Measurements from ENCODE around the gene CKAP2L.

CKAP2L gene

DNA sequence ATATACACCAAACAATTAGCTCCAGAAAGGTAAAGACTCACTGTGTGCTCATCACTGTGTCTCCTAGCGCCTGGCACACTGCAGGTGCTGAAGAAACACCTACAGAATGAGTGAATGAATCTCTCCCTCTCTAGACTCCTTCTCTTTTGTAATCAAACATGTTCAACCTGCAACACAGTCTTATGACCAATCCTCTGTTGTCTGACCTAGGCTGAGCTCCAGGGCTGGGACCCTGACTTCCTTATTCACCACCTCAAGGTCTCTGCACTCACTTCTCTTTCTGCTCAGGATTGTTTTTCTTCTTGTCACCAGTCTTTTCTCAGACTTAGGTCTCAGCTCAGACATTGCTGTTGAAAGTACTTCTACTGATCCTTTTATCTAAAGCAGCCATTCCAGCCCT lies 9.8 kb downstream of the CKAP2L start:
- TF ChIP-seq EGR1 (IDR thresholded peaks at IDR 0.05), result no peak
- no peak for TF ChIP-seq FOXM1 (IDR thresholded peaks at IDR 0.05; ENCODE audit: borderline replicate concordance, low read depth)
- no peak for TF ChIP-seq TCF12 (IDR thresholded peaks at IDR 0.05; ENCODE audit: low read depth)
- TF ChIP-seq YY1 (IDR thresholded peaks at IDR 0.05; ENCODE audit: low read depth), result no peak
- TF ChIP-seq CEBPB (IDR thresholded peaks at IDR 0.05), result no peak
- no peak for TF ChIP-seq EP300 (IDR thresholded peaks at IDR 0.05; ENCODE audit: borderline replicate concordance)
- TF ChIP-seq, protein P1, sequence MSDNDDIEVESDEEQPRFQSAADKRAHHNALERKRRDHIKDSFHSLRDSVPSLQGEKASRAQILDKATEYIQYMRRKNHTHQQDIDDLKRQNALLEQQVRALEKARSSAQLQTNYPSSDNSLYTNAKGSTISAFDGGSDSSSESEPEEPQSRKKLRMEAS (IDR thresholded peaks at IDR 0.05), result no peak
- TF ChIP-seq REST (IDR thresholded peaks at IDR 0.05; ENCODE audit: low read depth), result no peak
- TF ChIP-seq CREB1 (IDR thresholded peaks at IDR 0.05; ENCODE audit: low read depth), result no peak
- TF ChIP-seq ZBTB7A (IDR thresholded peaks at IDR 0.05; ENCODE audit: low read depth), result no peak

DNA sequence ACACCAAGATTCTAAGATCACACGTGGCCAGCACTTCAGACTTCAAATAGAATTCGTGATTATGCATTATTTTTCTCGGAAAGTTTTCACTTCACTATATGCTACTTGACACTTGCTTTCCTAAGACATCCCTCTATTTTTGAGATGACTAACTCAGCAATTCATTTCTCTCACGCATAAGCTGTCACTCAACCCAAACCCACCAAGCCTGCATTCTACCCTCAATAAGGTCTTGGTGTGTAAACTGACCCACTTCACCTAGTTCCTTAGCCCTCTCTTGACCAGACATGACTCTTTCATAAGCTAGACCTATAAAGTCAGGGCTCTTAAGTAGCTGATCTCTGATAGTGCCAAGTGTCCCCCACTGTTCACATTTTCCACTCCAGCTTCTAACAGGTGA lies 11.7 kb downstream of the CKAP2L start:
- no peak for TF ChIP-seq NFIC (IDR thresholded peaks at IDR 0.05)
- TF ChIP-seq, protein P1 (IDR thresholded peaks at IDR 0.05), result no peak
- TF ChIP-seq USF1 (IDR thresholded peaks at IDR 0.05), result no peak
- no peak for TF ChIP-seq RAD21 (IDR thresholded peaks at IDR 0.05; ENCODE audit: low read depth)
- no peak for TF ChIP-seq REST (IDR thresholded peaks at IDR 0.05; ENCODE audit: low read depth)
- no peak for TF ChIP-seq EP300 (IDR thresholded peaks at IDR 0.05; ENCODE audit: borderline replicate concordance)
- TF ChIP-seq TEAD4 (IDR thresholded peaks at IDR 0.05), result no peak
- TF ChIP-seq CREB1 (IDR thresholded peaks at IDR 0.05; ENCODE audit: low read depth), result no peak
- TF ChIP-seq CEBPB (IDR thresholded peaks at IDR 0.05), result no peak

- TF ChIP-seq YY1 (IDR thresholded peaks at IDR 0.05; ENCODE audit: low read depth) (no peak), TAF1 (IDR thresholded peaks at IDR 0.05; ENCODE audit: low read depth) (no peak)
These were observed 12.8 kb downstream of the CKAP2L start for GRCh38 chr2:112751451-112752197.

DNA sequence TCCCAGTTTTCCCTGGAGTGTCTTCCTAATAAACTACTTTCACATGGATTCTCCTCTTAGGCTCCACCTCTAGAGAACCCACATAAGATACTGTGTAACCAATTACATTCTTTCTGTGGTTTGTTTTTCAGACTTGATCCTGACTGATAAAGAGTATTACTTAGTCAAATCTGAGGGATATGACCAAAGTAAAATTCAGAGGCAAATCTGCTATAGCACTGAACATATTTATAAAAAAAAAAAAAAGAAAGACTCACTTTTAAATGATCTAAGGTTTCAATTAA lies 13.9 kb downstream of the CKAP2L start:
- TF ChIP-seq USF1 (IDR thresholded peaks at IDR 0.05), result no peak
- TF ChIP-seq NFIC (IDR thresholded peaks at IDR 0.05), result no peak

- TF ChIP-seq TCF12 (IDR thresholded peaks at IDR 0.05; ENCODE audit: low read depth) (no peak), REST (IDR thresholded peaks at IDR 0.05; ENCODE audit: low read depth) (no peak), RAD21 (IDR thresholded peaks at IDR 0.05; ENCODE audit: low read depth) (peak; percentile 80), CREB1 (IDR thresholded peaks at IDR 0.05; ENCODE audit: low read depth) (no peak), YY1 (IDR thresholded peaks at IDR 0.05; ENCODE audit: low read depth) (no peak), EGR1 (IDR thresholded peaks at IDR 0.05) (no peak)
These were observed 14.5 kb downstream of the CKAP2L start for GRCh38 chr2:112749755-112750559.
